ENCODE measurements around the gene ACER3. TPM values are rescaled to one million over a fixed set of nuclear protein-coding genes. Genes with fewer than 3 reads are reported as not detected.
"Not testable (repeated sequence)": the region's sequence is repeated elsewhere in the genome, so short reads cannot be mapped to it uniquely, and the experiment has no call there.

Gene ACER3
- total and polyA plus RNA-seq, 2 experiments from 2014 or later: 6.2 to 26.5 TPM

- TF ChIP-seq, protein P1, sequence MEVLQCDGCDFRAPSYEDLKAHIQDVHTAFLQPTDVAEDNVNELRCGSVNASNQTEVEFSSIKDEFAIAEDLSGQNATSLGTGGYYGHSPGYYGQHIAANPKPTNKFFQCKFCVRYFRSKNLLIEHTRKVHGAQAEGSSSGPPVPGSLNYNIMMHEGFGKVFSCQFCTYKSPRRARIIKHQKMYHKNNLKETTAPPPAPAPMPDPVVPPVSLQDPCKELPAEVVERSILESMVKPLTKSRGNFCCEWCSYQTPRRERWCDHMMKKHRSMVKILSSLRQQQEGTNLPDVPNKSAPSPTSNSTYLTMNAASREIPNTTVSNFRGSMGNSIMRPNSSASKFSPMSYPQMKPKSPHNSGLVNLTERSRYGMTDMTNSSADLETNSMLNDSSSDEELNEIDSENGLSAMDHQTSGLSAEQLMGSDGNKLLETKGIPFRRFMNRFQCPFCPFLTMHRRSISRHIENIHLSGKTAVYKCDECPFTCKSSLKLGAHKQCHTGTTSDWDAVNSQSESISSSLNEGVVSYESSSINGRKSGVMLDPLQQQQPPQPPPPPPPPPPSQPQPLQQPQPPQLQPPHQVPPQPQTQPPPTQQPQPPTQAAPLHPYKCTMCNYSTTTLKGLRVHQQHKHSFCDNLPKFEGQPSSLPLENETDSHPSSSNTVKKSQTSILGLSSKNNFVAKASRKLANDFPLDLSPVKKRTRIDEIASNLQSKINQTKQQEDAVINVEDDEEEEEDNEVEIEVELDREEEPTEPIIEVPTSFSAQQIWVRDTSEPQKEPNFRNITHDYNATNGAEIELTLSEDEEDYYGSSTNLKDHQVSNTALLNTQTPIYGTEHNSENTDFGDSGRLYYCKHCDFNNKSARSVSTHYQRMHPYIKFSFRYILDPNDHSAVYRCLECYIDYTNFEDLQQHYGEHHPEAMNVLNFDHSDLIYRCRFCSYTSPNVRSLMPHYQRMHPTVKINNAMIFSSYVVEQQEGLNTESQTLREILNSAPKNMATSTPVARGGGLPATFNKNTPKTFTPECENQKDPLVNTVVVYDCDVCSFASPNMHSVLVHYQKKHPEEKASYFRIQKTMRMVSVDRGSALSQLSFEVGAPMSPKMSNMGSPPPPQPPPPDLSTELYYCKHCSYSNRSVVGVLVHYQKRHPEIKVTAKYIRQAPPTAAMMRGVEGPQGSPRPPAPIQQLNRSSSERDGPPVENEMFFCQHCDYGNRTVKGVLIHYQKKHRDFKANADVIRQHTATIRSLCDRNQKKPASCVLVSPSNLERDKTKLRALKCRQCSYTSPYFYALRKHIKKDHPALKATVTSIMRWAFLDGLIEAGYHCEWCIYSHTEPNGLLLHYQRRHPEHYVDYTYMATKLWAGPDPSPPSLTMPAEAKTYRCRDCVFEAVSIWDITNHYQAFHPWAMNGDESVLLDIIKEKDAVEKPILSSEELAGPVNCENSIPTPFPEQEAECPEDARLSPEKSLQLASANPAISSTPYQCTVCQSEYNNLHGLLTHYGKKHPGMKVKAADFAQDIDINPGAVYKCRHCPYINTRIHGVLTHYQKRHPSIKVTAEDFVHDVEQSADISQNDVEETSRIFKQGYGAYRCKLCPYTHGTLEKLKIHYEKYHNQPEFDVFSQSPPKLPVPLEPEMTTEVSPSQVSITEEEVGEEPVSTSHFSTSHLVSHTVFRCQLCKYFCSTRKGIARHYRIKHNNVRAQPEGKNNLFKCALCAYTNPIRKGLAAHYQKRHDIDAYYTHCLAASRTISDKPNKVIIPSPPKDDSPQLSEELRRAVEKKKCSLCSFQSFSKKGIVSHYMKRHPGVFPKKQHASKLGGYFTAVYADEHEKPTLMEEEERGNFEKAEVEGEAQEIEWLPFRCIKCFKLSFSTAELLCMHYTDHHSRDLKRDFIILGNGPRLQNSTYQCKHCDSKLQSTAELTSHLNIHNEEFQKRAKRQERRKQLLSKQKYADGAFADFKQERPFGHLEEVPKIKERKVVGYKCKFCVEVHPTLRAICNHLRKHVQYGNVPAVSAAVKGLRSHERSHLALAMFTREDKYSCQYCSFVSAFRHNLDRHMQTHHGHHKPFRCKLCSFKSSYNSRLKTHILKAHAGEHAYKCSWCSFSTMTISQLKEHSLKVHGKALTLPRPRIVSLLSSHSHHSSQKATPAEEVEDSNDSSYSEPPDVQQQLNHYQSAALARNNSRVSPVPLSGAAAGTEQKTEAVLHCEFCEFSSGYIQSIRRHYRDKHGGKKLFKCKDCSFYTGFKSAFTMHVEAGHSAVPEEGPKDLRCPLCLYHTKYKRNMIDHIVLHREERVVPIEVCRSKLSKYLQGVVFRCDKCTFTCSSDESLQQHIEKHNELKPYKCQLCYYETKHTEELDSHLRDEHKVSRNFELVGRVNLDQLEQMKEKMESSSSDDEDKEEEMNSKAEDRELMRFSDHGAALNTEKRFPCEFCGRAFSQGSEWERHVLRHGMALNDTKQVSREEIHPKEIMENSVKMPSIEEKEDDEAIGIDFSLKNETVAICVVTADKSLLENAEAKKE (CRISPR knock-in tag; IDR thresholded peaks at IDR 0.05): no peak
- TF ChIP-seq ZNF114 (CRISPR knock-in tag; IDR thresholded peaks at IDR 0.05) (no peak), REST (IDR thresholded peaks at IDR 0.05; ENCODE audit: unreplicated experiment) (no peak)
These were observed 46.3 kb upstream of the ACER3 start (continued) for GRCh38 chr11:76814414-76814813.

GRCh38 chr11:76815678-76816077 is 45.0 kb upstream of the ACER3 start:
- not testable (repeated sequence) for H3K27ac Mint-ChIP-seq

More at GRCh38 chr11:76815678-76816077, 45.0 kb upstream of the ACER3 start:
- H3K4me1 Mint-ChIP-seq; H3K4me2 ChIP-seq; DNase-seq (ENCODE audit: low spot score); H4K20me1 ChIP-seq (replicated peaks; ENCODE audit: insufficient read depth); H3K4me3 ChIP-seq; H3K79me2 ChIP-seq (replicated peaks; ENCODE audit: insufficient read depth); H3K9me2 ChIP-seq (ENCODE audit: insufficient read depth); H3K27me3 ChIP-seq (ENCODE audit: insufficient read depth); ATAC-seq; H3K4me1 ChIP-seq (ENCODE audit: insufficient read depth); H3F3A ChIP-seq (replicated peaks; ENCODE audit: low read depth); H2AFZ ChIP-seq; H3K4me3 Mint-ChIP-seq; H3K36me3 ChIP-seq (ENCODE audit: insufficient read depth); H3K27me3 Mint-ChIP-seq (ENCODE audit: insufficient read depth, low read depth, poor library complexity); H3K27ac ChIP-seq (ENCODE audit: low read depth): not testable (repeated sequence)
- Mint-ChIP-seq H3K36me3 (ENCODE audit: low read depth) (peaks cover 50% of the 10 kb centered on the region), H3K9me3 (peaks cover 65% of the 10 kb centered on the region)
